Activated CD4-positive, alpha-beta T cell treated with anti-CD3 and anti-CD28 coated beads, Interleukin-2, Interleukin-6, amounts not matched to agents 100 ng/mL and 50 ng/mL, durations not matched to agents 16 hours and 8 hours (primary cell): ENCODE measurements around the gene RAB28.

Experiments
- DNase-seq: peaks from one replicate; pipeline ENCODE4 v3.0.0-alpha.2; 2020

RAB28 gene

DNA sequence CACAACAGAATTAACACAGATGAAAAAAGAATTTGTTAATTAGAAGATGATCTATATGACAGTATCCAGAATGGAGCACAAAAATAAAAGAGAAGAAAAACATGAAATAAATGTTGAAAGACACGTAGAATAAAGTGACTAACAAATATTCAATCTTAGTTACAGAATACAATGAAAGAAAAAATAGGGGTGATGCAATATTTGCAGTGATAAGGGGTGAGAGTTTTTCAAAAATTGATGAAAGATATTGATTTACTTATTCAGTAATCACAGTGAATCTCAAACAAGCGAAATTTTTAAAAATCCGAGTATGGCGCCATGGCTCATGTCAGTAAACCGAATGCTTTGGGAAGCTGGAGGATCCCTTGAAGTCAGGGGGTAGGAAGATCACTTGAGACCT, 20.2 kb upstream of the RAB28 start:
- no peak for DNase-seq

GRCh38 chr4:13498469-13498868, 14.3 kb upstream of the RAB28 start:
- no peak for DNase-seq

DNA sequence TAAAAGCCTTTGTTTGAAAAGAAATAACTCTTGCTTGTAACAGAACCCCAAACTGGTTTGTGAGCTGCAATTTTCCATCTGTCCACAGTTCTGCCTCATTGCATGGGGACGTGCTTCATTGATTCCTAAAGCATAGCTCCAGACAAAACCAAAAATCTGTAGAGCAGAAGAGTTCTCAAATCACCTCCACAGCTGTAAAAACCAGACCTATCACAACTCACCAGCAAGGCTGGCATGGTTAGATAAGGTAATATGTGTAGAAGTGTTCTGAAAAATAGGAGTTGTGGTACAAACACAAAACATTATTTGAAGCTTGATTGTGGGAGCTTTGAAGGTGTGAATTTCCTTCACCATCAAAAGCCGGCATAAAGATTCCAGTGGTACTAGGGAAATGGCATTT, 12.5 kb upstream of the RAB28 start:
- DNase-seq: no peak

DNA sequence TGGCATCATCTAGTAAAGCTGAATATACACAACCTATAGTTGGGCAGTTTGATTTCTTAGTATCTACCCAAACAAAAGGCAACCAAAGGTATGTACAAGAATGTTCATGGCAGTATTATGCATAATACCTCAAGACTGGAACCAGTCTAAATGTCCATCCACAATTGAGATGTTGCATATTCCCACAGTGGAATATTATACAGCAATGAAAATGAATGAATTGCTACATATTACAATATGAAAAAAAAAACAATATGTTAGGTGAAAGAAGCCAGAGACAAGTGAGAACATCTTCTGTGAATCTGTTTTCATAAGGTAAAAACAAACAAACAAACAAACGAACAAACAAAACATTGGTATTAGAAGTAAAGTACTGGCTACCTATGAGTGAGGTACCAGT, 11.6 kb upstream of the RAB28 start:
- DNase-seq: no peak

DNA sequence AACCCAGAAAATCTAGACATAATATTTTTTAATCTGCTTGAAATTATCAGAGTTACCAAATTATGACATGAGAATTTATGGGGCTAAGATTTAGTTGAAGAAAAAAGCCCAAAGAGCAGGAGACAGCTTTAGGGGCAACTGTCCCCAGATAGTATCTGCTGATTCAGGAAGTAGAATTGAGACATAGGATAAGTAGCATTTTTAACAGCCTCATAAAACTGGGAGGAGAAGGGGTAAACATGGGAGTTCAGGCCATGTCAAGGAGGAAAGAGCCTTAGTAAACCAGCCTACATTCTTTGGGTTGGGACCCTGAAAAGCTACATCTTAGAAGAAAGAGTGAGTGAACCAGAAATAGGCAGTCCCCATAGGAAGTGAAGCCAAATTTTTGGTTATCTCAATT, 9.7 kb upstream of the RAB28 start:
- no peak for DNase-seq

DNA sequence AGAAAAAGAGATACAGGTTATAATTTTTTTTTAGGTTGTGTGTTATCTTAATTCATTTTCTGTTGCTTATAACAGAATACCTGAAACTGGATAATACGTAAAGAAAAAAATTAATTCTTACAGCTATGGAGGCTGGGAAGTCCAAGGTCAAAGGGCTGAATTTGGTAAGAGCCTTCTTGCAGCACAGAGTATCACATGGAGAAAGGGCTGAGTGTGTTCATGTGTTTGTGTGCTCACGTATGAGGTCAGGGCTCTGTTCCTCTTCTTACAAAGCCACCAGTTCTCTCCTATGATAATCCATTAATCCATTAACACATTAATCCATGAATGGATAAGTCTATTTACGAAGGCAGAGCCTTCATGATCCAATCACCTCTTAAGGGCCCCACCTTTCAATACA, 8.6 kb upstream of the RAB28 start:
- DNase-seq: no peak

DNA sequence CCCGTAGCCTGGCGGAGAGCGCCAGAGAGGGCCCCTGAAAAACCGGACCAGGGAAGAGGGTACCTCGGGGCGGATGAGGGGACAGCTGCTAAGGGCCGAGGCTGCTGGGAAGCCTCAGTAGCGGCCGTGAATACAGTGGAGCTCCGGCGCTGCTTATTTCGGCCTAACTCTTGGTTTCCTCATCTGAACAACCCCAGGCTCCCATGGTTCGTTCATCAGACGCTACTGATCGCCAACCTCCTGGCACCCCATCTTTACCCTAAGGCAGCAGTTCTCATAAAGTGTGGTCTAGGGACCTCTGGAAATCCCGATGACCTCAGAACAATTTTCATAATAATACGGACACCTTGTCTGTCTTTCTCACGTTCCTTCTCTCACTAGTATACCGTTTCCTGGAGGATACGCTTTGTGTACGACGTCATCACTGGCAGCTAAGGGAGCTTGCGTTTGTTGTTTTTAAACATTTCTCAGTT, 645 bp upstream of the RAB28 start:
- peak; percentile 41 for DNase-seq

GRCh38 chr4:13483768-13484121, 395 bp downstream of the RAB28 start:
- DNase-seq: peak; percentile 26

DNA sequence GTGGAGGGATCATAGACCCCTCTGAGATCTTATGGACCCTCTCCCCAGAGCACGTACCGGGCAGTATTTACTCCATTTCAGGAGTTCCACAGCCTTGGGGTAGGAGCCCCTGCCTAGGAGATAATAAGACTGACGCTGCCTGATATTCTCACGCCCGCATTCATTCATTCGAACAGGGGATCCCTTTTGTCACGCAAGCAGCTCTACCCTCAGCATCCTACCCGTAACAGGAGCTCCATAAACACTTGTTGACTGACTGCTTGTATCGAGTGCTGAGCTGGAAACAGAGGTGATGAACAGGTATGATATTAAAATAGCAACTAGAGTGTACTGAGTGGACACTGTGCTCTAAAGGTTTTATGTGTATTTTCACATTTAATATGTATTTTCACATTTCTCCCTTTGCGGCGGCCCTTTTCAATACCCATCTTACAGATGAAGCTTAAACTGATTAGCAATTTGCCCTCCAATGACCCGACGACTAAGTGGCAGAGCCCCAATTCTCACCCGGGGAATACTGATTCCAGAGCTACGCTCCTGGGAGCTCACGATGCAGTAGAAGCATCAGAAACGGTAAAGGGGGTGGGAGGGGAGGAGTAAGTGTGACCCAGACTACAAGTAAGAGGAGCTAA, 888 bp downstream of the RAB28 start:
- DNase-seq: no peak

DNA sequence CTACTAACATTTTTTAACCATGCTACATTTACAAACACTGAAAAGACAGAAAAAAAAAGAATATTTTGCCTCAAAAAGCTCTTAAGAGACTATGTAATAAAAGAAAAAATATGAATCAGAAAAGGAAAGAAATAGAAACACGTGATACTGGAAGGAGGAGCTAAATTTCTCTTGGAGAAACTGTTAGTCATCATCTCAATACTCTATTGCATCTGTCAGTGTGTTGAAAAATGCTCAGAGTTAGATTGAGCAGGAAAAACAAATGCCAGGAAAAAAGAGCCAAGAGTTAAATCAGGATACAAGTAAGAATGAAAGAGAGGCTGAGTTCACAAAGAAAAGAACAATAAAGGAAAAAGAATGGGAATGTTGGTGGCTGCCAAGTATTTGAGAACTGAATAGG, 2.6 kb downstream of the RAB28 start:
- DNase-seq: peak; percentile 1

DNA sequence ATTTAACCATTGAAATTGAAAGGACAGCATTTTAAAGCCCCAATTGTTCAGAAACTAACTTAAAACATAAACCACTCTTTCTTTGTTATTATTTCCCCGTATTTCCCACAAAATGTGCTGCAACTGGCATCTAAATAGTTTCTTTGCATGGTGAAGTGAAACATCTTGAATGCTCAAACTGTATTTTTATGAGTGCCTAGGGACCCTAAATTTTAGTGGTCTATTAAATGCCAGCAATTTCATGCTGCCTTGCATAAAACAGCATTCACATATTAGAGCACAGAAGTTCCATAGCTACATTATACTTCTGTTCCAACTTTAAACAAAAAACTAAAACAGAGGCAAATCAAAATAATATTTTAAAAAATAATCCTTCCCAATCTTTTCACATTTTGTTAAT, 5.4 kb downstream of the RAB28 start:
- no peak for DNase-seq

GRCh38 chr4:13478131-13478530, 6.0 kb downstream of the RAB28 start:
- DNase-seq: no peak

DNA sequence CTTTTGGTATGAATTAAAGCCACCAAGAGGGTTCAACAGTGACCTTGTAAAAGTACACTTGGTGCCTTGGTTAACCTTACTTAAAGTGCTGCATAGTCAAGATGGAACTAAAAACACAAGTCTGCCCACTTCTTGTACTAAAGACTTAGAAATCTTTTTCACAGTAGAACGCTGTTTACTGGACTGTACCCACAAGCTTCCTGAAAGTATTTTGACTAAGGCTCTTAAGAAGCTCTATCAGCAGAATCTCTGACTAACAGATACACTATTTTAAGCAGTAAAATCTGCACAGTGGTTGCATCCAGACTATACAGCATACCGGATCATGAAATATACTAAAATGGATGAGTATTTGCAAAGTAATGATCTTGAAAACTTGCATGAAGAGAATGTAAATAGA, 7.2 kb downstream of the RAB28 start:
- peak; percentile 27 for DNase-seq

GRCh38 chr4:13476152-13476551, 8.0 kb downstream of the RAB28 start:
- DNase-seq: no peak

DNA sequence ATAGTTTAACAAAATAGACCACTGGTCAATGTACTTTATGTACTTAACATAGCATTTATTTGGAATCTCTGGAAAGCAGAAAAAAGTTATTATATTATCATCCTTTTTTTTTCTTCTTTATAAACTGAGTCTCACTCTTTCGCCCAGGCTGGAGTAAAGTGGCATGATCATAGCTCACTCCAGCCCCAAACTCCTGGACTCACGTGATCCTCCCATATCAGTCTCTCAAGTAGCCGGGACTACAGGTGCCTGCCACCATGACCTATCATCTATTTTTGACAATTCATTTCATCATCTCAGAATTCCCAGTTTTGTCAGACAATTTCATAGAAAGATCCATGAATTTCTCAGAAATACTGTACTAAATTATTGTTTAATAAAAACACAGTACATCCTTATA, 12.7 kb downstream of the RAB28 start:
- DNase-seq: no peak

DNA sequence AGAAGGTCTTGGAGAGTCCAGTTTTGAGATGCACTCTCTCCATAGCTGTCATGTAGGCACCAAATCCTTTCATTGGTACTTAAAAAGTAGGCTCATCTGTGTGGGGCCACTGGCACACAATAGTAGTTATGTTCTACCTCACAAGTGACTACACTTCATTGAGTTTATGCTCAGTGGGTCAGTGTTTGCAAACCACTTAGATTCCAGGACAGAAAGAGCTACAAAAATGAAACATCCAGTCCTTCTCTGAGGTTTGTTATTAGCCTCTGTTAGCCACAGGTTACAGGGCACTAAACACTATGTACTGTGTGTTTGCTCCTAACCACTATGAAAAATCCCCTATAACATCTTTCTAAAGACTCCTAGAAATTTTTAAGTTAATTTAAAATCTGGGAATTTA, 13.8 kb downstream of the RAB28 start:
- no peak for DNase-seq

DNA sequence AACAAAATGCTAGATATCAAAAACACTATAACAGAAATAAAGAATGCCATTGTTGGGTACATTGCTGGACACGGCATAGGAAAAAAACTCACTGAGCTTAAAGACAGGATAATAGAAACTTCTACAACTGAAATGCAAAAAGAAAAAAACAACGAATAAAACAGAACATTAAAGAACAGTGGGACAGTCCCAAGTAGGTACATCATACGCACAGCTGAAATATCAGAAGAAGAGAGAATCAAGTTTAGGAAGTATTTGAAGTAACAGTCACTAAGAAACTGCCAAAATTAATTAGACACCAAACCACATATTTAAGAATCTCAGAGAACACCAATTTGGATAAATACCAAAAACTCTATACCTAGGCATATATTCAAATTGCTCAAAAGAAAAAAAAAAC, 19.2 kb downstream of the RAB28 start:
- DNase-seq: no peak

GRCh38 chr4:13464543-13464942, 19.6 kb downstream of the RAB28 start:
- DNase-seq: no peak

- DNase-seq: no peak
Observed at GRCh38 chr4:13461191-13461905, 22.8 kb downstream of the RAB28 start.

DNA sequence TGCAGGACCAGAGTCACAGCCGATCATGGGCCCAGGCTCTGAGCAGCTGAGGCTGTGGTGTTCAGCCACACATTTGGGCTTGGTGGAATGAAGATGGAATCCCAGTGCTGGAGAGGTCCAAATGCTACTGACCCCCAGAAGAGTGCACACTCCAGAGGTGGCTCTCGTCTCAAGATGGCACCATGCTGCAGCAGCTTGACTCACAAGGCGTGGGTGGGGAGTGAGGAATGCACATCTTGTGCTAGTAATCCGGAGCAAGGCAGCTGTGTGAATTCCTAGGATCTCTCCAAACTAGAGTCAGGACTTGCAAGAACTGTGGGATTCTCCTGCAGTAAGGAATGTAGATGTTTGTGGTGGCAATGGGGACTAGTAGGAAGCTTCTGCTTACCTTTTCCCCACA, 28.7 kb downstream of the RAB28 start:
- no peak for DNase-seq

GRCh38 chr4:13454786-13455185, 29.4 kb downstream of the RAB28 start:
- DNase-seq: no peak

GRCh38 chr4:13452927-13453579, 31.1 kb downstream of the RAB28 start:
- peak; percentile 6 for DNase-seq

GRCh38 chr4:13449590-13449989, 34.5 kb downstream of the RAB28 start:
- no peak for DNase-seq
